ENCODE results near the gene SPECC1.
"Not testable (repeated sequence)": the region's sequence is repeated elsewhere in the genome, so short reads cannot be mapped to it uniquely, and the experiment has no call there.

SPECC1 gene

GRCh38 chr17:20073055-20073979 lies 64.2 kb downstream of the SPECC1 start:
- no peak overlapping the region for H3K4me3 ChIP-seq (ENCODE audit: low read length)

GRCh38 chr17:20074001-20074400 lies 64.8 kb downstream of the SPECC1 start:
- H3K4me1 ChIP-seq (ENCODE audit: insufficient read depth, low read length) = peaks cover 12% of the 10 kb centered on the region; the same call in 1 of the 2 replicates
- H3K27ac ChIP-seq (ENCODE audit: low read depth, low read length) = no peak overlapping the region
- H3K36me3 ChIP-seq (ENCODE audit: insufficient read depth, low read length) = no peaks in the 10 kb centered on the region
- no peaks in the 10 kb centered on the region for H3K9me3 ChIP-seq (ENCODE audit: insufficient read depth, low read depth, low read length)
- no peaks in the 10 kb centered on the region for H3K27me3 ChIP-seq (ENCODE audit: insufficient read depth, low read length)
- no peak overlapping the region for H3K9ac ChIP-seq (ENCODE audit: low read depth, low read length)
- H3K4me3 ChIP-seq (ENCODE audit: low read length) = no peak overlapping the region
- 84% methylated on average over 7 of the region's 7 CpGs for WGBS

More at GRCh38 chr17:20073055-20073979, 64.2 kb downstream of the SPECC1 start:
- Histone ChIP-seq H3K27me3 (ENCODE audit: insufficient read depth, low read length) (no peaks in the 10 kb centered on the region), H3K27ac (ENCODE audit: low read depth, low read length) (no peak overlapping the region), H3K36me3 (ENCODE audit: insufficient read depth, low read length) (no peaks in the 10 kb centered on the region), H3K9ac (ENCODE audit: low read depth, low read length) (no peak overlapping the region), H3K4me1 (ENCODE audit: insufficient read depth, low read length) (peaks cover 12% of the 10 kb centered on the region; the same call in 1 of the 2 replicates), H3K9me3 (ENCODE audit: insufficient read depth, low read depth, low read length) (no peaks in the 10 kb centered on the region)
- WGBS = 64% methylated on average over 14 of the region's 14 CpGs

GRCh38 chr17:20074489-20074888 lies 65.3 kb downstream of the SPECC1 start:
- no peaks in the 10 kb centered on the region for H3K36me3 ChIP-seq (ENCODE audit: insufficient read depth, low read length)
- no peaks in the 10 kb centered on the region for H3K27me3 ChIP-seq (ENCODE audit: insufficient read depth, low read length)
- peaks cover 12% of the 10 kb centered on the region; the same call in 1 of the 2 replicates for H3K4me1 ChIP-seq (ENCODE audit: insufficient read depth, low read length)
- 97% methylated on average over 3 of the region's 3 CpGs for WGBS
- H3K27ac ChIP-seq (ENCODE audit: low read depth, low read length) = no peak overlapping the region
- no peak overlapping the region for H3K9ac ChIP-seq (ENCODE audit: low read depth, low read length)
- no peak overlapping the region for H3K4me3 ChIP-seq (ENCODE audit: low read length)
- H3K9me3 ChIP-seq (ENCODE audit: insufficient read depth, low read depth, low read length) = no peaks in the 10 kb centered on the region

GRCh38 chr17:20076137-20076536 lies 67.0 kb downstream of the SPECC1 start:
- 95% methylated on average over 3 of the region's 3 CpGs for WGBS
- not testable (repeated sequence) for H3K9me3 ChIP-seq (ENCODE audit: insufficient read depth, low read depth, low read length); H3K27ac ChIP-seq (ENCODE audit: low read depth, low read length); H3K36me3 ChIP-seq (ENCODE audit: insufficient read depth, low read length); H3K27me3 ChIP-seq (ENCODE audit: insufficient read depth, low read length); H3K9ac ChIP-seq (ENCODE audit: low read depth, low read length); H3K4me3 ChIP-seq (ENCODE audit: low read length)
- peaks cover 12% of the 10 kb centered on the region; the same call in 1 of the 2 replicates for H3K4me1 ChIP-seq (ENCODE audit: insufficient read depth, low read length)

- Histone ChIP-seq H3K36me3 (ENCODE audit: insufficient read depth, low read length) (no peaks in the 10 kb centered on the region), H3K9ac (ENCODE audit: low read depth, low read length) (no peak overlapping the region), H3K27me3 (ENCODE audit: insufficient read depth, low read length) (no peaks in the 10 kb centered on the region), H3K27ac (ENCODE audit: low read depth, low read length) (no peak overlapping the region), H3K4me3 (ENCODE audit: low read length) (no peak overlapping the region), H3K4me1 (ENCODE audit: insufficient read depth, low read length) (peaks cover 9% of the 10 kb centered on the region; the same call in 1 of the 2 replicates), H3K9me3 (ENCODE audit: insufficient read depth, low read depth, low read length) (no peaks in the 10 kb centered on the region)
- whole genome bisulfite sequencing = 75% methylated on average over 2 of the region's 3 CpGs
These were observed 69.0 kb downstream of the SPECC1 start for GRCh38 chr17:20077978-20078685.

- no peaks in the 10 kb centered on the region for H3K27me3 ChIP-seq (ENCODE audit: insufficient read depth, low read length)
- H3K36me3 ChIP-seq (ENCODE audit: insufficient read depth, low read length) = no peaks in the 10 kb centered on the region
- 93% methylated on average over 10 of the region's 10 CpGs for WGBS
- H3K4me1 ChIP-seq (ENCODE audit: insufficient read depth, low read length) = no peaks in the 10 kb centered on the region
- no peak overlapping the region for H3K27ac ChIP-seq (ENCODE audit: low read depth, low read length)
- H3K9ac ChIP-seq (ENCODE audit: low read depth, low read length) = no peak overlapping the region
- no peaks in the 10 kb centered on the region for H3K9me3 ChIP-seq (ENCODE audit: insufficient read depth, low read depth, low read length)
- no peak overlapping the region for H3K4me3 ChIP-seq (ENCODE audit: low read length)
These were observed 71.4 kb downstream of the SPECC1 start for GRCh38 chr17:20080513-20080912.

GRCh38 chr17:20083156-20083859 lies 74.1 kb downstream of the SPECC1 start:
- no peaks in the 10 kb centered on the region for H3K4me1 ChIP-seq (ENCODE audit: insufficient read depth, low read length)
- H3K27ac ChIP-seq (ENCODE audit: low read depth, low read length) = no peak overlapping the region
- H3K36me3 ChIP-seq (ENCODE audit: insufficient read depth, low read length) = no peaks in the 10 kb centered on the region
- H3K9me3 ChIP-seq (ENCODE audit: insufficient read depth, low read depth, low read length) = no peaks in the 10 kb centered on the region
- no peak overlapping the region for H3K4me3 ChIP-seq (ENCODE audit: low read length)
- H3K27me3 ChIP-seq (ENCODE audit: insufficient read depth, low read length) = no peaks in the 10 kb centered on the region
- no peak overlapping the region for H3K9ac ChIP-seq (ENCODE audit: low read depth, low read length)
- WGBS = 96% methylated on average over 3 of the region's 3 CpGs

GRCh38 chr17:20084621-20085282 lies 75.6 kb downstream of the SPECC1 start:
- Histone ChIP-seq H3K4me3 (ENCODE audit: low read length) (no peak overlapping the region), H3K27ac (ENCODE audit: low read depth, low read length) (no peak overlapping the region), H3K36me3 (ENCODE audit: insufficient read depth, low read length) (no peaks in the 10 kb centered on the region), H3K4me1 (ENCODE audit: insufficient read depth, low read length) (no peaks in the 10 kb centered on the region), H3K27me3 (ENCODE audit: insufficient read depth, low read length) (no peaks in the 10 kb centered on the region), H3K9ac (ENCODE audit: low read depth, low read length) (no peak overlapping the region), H3K9me3 (ENCODE audit: insufficient read depth, low read depth, low read length) (no peaks in the 10 kb centered on the region)
- WGBS = 94% methylated on average over 1 of the region's 1 CpG

- Histone ChIP-seq H3K9ac (ENCODE audit: low read depth, low read length) (no peak overlapping the region), H3K4me1 (ENCODE audit: insufficient read depth, low read length) (no peaks in the 10 kb centered on the region), H3K9me3 (ENCODE audit: insufficient read depth, low read depth, low read length) (no peaks in the 10 kb centered on the region), H3K27me3 (ENCODE audit: insufficient read depth, low read length) (no peaks in the 10 kb centered on the region), H3K4me3 (ENCODE audit: low read length) (no peak overlapping the region), H3K27ac (ENCODE audit: low read depth, low read length) (no peak overlapping the region), H3K36me3 (ENCODE audit: insufficient read depth, low read length) (no peaks in the 10 kb centered on the region)
- WGBS = 90% methylated on average over 15 of the region's 15 CpGs
These were observed 76.2 kb downstream of the SPECC1 start for GRCh38 chr17:20085283-20085845.

GRCh38 chr17:20086416-20087076 lies 77.4 kb downstream of the SPECC1 start:
- no peak overlapping the region for H3K27ac ChIP-seq (ENCODE audit: low read depth, low read length)
- H3K36me3 ChIP-seq (ENCODE audit: insufficient read depth, low read length) = no peaks in the 10 kb centered on the region
- H3K4me3 ChIP-seq (ENCODE audit: low read length) = no peak overlapping the region
- WGBS = 85% methylated on average over 7 of the region's 7 CpGs
- peaks cover 3% of the 10 kb centered on the region for H3K4me1 ChIP-seq (ENCODE audit: insufficient read depth, low read length)
- H3K9ac ChIP-seq (ENCODE audit: low read depth, low read length) = no peak overlapping the region
- H3K9me3 ChIP-seq (ENCODE audit: insufficient read depth, low read depth, low read length) = no peaks in the 10 kb centered on the region
- H3K27me3 ChIP-seq (ENCODE audit: insufficient read depth, low read length) = no peaks in the 10 kb centered on the region

All from HUES64 (cell line).